PC-9 (cell line): Measurements from ENCODE around the gene G6PC3. TPM values are rescaled to one million over a fixed set of nuclear protein-coding genes. Genes with fewer than 3 reads are reported as not detected.

Experiments used
- BruUV-seq: library from RNA; stranded (reverse); fragments of 400-500 nt; replicated peaks from 2 replicates; lab custom pipeline; 2021; lab: Mats Ljungman, UMichigan
- CTCF ChIA-PET: fragments of 300-600 bp; sonication (Branson Sonifier 250); formaldehyde crosslinking; loops from one replicate; lab custom pipeline; 2022; ENCODE audit warnings: antibody characterized with exemption; lab: Charles Lee
- POLR2A ChIA-PET: fragments of 300-600 bp; sonication (Branson Sonifier 250); formaldehyde crosslinking; loops from one replicate; lab custom pipeline; 2022; ENCODE audit warnings: antibody characterized with exemption; ENCODE audit not compliant: unreplicated experiment; lab: Charles Lee
- DNase-seq, 2 experiments: peaks; one replicate each; pipeline versions ENCODE4 v3.0.0 to v3.0.0-alpha.2; 2015 to 2022; ENCODE audit warnings: mixed read lengths in 1 of 2
- H2AFZ ChIP-seq: fragments of 200-600 bp; sonication (generic); 2 replicates; pipeline ENCODE4 v1.8.1; 2017; ENCODE audit warnings: antibody characterized with exemption
- H3F3A ChIP-seq: fragments of 200-600 bp; sonication (generic); 2 replicates; pipeline ENCODE4 v1.8.1; 2017; ENCODE audit warnings: antibody characterized with exemption, mild to moderate bottlenecking, low read depth; ENCODE audit not compliant: insufficient read depth
- H3K27ac ChIP-seq: fragments of 200-600 bp; sonication (generic); 2 replicates; pipeline ENCODE4 v1.6.1; 2016; ENCODE audit warnings: mixed run types
- H3K27me3 ChIP-seq: fragments of 200-600 bp; sonication (generic); 2 replicates; pipeline ENCODE4 v1.6.1; 2016; ENCODE audit warnings: low read depth, mixed run types; ENCODE audit not compliant: insufficient read depth
- H3K36me3 ChIP-seq: fragments of 200-600 bp; sonication (generic); 2 replicates; pipeline ENCODE4 v1.6.1; 2016; ENCODE audit warnings: low read depth, mixed run types
- H3K4me1 ChIP-seq: fragments of 200-600 bp; sonication (generic); replicated peaks from 2 replicates; pipeline ENCODE4 v1.6.1; 2016; ENCODE audit warnings: mixed run types; ENCODE audit not compliant: insufficient read depth
- H3K4me2 ChIP-seq: fragments of 200-600 bp; sonication (generic); 2 replicates; pipeline ENCODE4 v1.6.1; 2017; ENCODE audit warnings: mixed run types
- H3K4me3 ChIP-seq: fragments of 200-600 bp; sonication (generic); 2 replicates; pipeline ENCODE4 v1.6.1; 2016; ENCODE audit warnings: mixed run types
- H3K79me2 ChIP-seq: fragments of 200-600 bp; sonication (generic); 2 replicates; pipeline ENCODE4 v1.6.1; 2017; ENCODE audit warnings: low read depth, mixed run types
- H3K9me2 ChIP-seq: fragments of 200-600 bp; sonication (generic); 2 replicates; pipeline ENCODE4 v1.8.1; 2017; ENCODE audit warnings: mild to moderate bottlenecking; ENCODE audit not compliant: insufficient read depth
- H3K9me3 ChIP-seq: fragments of 200-600 bp; sonication (generic); 2 replicates; pipeline ENCODE4 v1.8.1; 2016; ENCODE audit warnings: low read depth; ENCODE audit not compliant: insufficient read depth
- H4K20me1 ChIP-seq: fragments of 200-600 bp; sonication (generic); 2 replicates; pipeline ENCODE4 v1.8.1; 2017; ENCODE audit not compliant: insufficient read depth
- EZH2 ChIP-seq: fragments of 200-600 bp; sonication (generic); IDR thresholded peaks from 2 replicates; pipeline ENCODE4 v1.8.0; 2017; ENCODE audit warnings: antibody characterized with exemption, low read depth
- intact Hi-C: fragments of 100-400 bp; cut with micrococcal nuclease; formaldehyde crosslinking; loops from one replicate; pipeline ENCODE4 v1.10.0; 2022; ENCODE audit not compliant: unreplicated experiment
- total RNA-seq: library from RNA; stranded (reverse); gene quantifications from 2 replicates; pipeline ENCODE4 v1.2.3, GENCODE V29; 2021
- TF ChIP-seq, protein P1 (sequence below): fragments of 200-600 bp; sonication (generic); conservative IDR thresholded peaks from 2 replicates; pipeline ENCODE4 v1.6.1; 2017; ENCODE audit warnings: mixed run types, antibody characterized with exemption, mild to moderate bottlenecking, moderate library complexity

G6PC3 gene
- total RNA-seq, 1 experiment from 2014 or later: 69.3 TPM

DNA sequence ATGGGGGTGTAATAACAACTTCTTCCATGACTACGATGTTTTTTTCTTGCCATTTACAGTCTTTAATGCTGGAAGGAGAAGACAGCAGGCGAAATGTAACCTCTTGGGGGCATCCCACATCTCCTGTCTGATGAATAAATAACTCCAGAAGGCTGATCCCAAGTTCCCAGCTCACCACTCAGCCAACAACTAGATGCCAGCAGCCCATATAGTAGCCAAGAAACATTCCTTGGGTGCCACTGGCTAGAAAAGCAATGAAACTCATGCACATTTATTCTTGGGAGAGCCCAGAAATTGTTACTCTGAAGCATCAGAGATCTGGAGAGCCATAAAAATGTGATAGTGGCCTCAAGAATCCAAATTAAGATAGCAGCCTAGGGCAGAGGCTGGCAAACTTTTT is 33.1 kb upstream of the G6PC3 start:
- Histone ChIP-seq H3K27me3 (no peaks in the 10 kb centered on the region), H3F3A (peaks cover 14% of the 10 kb centered on the region; the same call in 1 of the 2 replicates), H3K9me2 (no peaks in the 10 kb centered on the region), H4K20me1 (peaks cover 35% of the 10 kb centered on the region), H3K36me3 (peaks cover 13% of the 10 kb centered on the region; the same call in 1 of the 2 replicates), H3K27ac (no peak overlapping the region), H2AFZ (no peak overlapping the region), H3K79me2 (peaks cover 28% of the 10 kb centered on the region), H3K4me2 (no peak overlapping the region), H3K4me1 (no peaks in the 10 kb centered on the region), H3K9me3 (no peaks in the 10 kb centered on the region), H3K4me3 (no peak overlapping the region)
- CTCF ChIA-PET: no interaction called here
- no TSS peak for BruUV-seq
- POLR2A ChIA-PET: no interaction called here
- no peak for TF ChIP-seq EZH2
- TF ChIP-seq, protein P1, sequence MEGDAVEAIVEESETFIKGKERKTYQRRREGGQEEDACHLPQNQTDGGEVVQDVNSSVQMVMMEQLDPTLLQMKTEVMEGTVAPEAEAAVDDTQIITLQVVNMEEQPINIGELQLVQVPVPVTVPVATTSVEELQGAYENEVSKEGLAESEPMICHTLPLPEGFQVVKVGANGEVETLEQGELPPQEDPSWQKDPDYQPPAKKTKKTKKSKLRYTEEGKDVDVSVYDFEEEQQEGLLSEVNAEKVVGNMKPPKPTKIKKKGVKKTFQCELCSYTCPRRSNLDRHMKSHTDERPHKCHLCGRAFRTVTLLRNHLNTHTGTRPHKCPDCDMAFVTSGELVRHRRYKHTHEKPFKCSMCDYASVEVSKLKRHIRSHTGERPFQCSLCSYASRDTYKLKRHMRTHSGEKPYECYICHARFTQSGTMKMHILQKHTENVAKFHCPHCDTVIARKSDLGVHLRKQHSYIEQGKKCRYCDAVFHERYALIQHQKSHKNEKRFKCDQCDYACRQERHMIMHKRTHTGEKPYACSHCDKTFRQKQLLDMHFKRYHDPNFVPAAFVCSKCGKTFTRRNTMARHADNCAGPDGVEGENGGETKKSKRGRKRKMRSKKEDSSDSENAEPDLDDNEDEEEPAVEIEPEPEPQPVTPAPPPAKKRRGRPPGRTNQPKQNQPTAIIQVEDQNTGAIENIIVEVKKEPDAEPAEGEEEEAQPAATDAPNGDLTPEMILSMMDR: no peak
- intact Hi-C loops: no loop called here
- no peak for DNase-seq

DNA sequence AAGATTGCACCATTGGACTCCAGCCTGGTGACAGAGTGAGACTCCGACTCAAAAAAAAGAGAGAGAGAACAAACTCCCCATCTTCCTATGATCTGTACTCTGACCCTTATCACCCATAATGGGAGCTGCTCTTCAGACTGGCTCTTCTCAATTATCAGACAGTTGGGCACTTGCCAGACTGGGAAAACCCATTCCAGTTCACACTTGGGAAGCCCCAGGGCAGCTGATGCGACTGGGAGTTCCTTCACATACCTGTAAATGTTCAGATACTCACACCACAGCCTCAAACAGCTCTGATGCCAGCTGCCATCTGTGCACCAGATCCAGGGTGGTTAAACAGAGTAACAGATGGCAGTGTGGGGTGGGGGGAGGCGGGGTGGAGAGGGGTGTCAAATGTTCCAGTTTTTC is 31.9 kb upstream of the G6PC3 start:
- Histone ChIP-seq H3K4me2 (no peak overlapping the region), H3K36me3 (peaks cover 12% of the 10 kb centered on the region; the same call in 1 of the 2 replicates), H3K9me3 (no peaks in the 10 kb centered on the region), H3K27me3 (no peaks in the 10 kb centered on the region), H4K20me1 (peaks cover 45% of the 10 kb centered on the region), H3K4me1 (no peaks in the 10 kb centered on the region), H3F3A (peaks cover 18% of the 10 kb centered on the region; the same call in 1 of the 2 replicates), H3K79me2 (peaks cover 36% of the 10 kb centered on the region), H3K4me3 (no peak overlapping the region), H3K9me2 (no peaks in the 10 kb centered on the region), H3K27ac (no peak overlapping the region), H2AFZ (no peak overlapping the region)
- no peak for DNase-seq
- TF ChIP-seq, protein P1: no peak
- TF ChIP-seq EZH2: no peak
- no TSS peak for BruUV-seq
- CTCF ChIA-PET: no interaction called here
- intact Hi-C loops: no loop called here
- POLR2A ChIA-PET: no interaction called here

GRCh38 chr17:44039829-44040635 is 30.5 kb upstream of the G6PC3 start:
- H3K4me1 ChIP-seq: no peaks in the 10 kb centered on the region
- DNase-seq: no peak
- no peaks in the 10 kb centered on the region for H3K9me3 ChIP-seq
- CTCF ChIA-PET: no interaction called here
- TF ChIP-seq EZH2: no peak
- TF ChIP-seq, protein P1: no peak
- H3K27me3 ChIP-seq: no peaks in the 10 kb centered on the region
- peaks cover 58% of the 10 kb centered on the region for H4K20me1 ChIP-seq
- H3K4me2 ChIP-seq: no peak overlapping the region
- no peak overlapping the region for H2AFZ ChIP-seq
- intact Hi-C loops: no loop called here
- POLR2A ChIA-PET: no interaction called here
- H3K36me3 ChIP-seq: peaks cover 7% of the 10 kb centered on the region; the same call in 1 of the 2 replicates
- no peak overlapping the region for H3K27ac ChIP-seq
- peaks cover 49% of the 10 kb centered on the region for H3K79me2 ChIP-seq
- peaks cover 29% of the 10 kb centered on the region for H3F3A ChIP-seq
- no peak overlapping the region for H3K4me3 ChIP-seq
- no peaks in the 10 kb centered on the region for H3K9me2 ChIP-seq
- no TSS peak for BruUV-seq
